Upper lobe of left lung (tissue), 6 donors: ENCODE data around the gene FHIT. TPM values are rescaled to one million over a fixed set of nuclear protein-coding genes. Genes with fewer than 3 reads are reported as not detected.

ENCODE experiments used
- ATAC-seq, 2 donors: fragments of 200-7000 bp; cut with Tn5 transposase; one replicate each; pipeline ENCODE4 v1.9.1; 2022; ENCODE audit warnings: mild to moderate bottlenecking in 2 of 2, moderate library complexity in 2 of 2; ENCODE audit not compliant: low FRiP score in 2 of 2
- DNase-seq, 2 donors: peaks; one replicate each; pipeline ENCODE4 v3.0.0-alpha.2; 2019 to 2020
- H3K27ac ChIP-seq, 4 donors: fragments of 200-600 bp; sonication (generic); one replicate each; pipeline ENCODE4 v1.5.1; 2016 to 2019
- H3K27me3 ChIP-seq, 4 donors: fragments of 200-600 bp; sonication (generic); one replicate each; pipeline ENCODE4 v1.5.1; 2017 to 2019
- H3K36me3 ChIP-seq, 4 donors: fragments of 200-600 bp; sonication (generic); one replicate each; pipeline ENCODE4 v1.5.1; 2016 to 2019
- H3K4me1 ChIP-seq, 4 donors: fragments of 200-600 bp; sonication (generic); one replicate each; pipeline ENCODE4 v1.5.1; 2018 to 2019
- H3K4me3 ChIP-seq, 4 donors: fragments of 200-600 bp; sonication (generic); one replicate each; pipeline ENCODE4 v1.5.1; 2017 to 2019; ENCODE audit warnings: mild to moderate bottlenecking in 2 of 4, moderate library complexity in 1 of 4
- H3K9me3 ChIP-seq, 4 donors: fragments of 200-600 bp; sonication (generic); one replicate each; pipeline ENCODE4 v1.5.1; 2018 to 2019
- CTCF ChIP-seq, 6 experiments: fragments of 450-650 bp in 4 of 6; fragments of 200-600 bp in 2 of 6; sonication (generic) in 2 of 6; IDR thresholded peaks; one replicate each; pipeline ENCODE4 v1.5.1; 2016 to 2019; ENCODE audit warnings: antibody characterized with exemption in 6 of 6
- EP300 ChIP-seq, 4 donors: sonication (generic); formaldehyde crosslinking; IDR thresholded peaks; one replicate each; pipeline ENCODE4 v1.5.1; 2017; ENCODE audit warnings: antibody characterized with exemption in 4 of 4, control low read depth in 2 of 4
- POLR2A ChIP-seq, 4 donors: fragments of 450-650 bp; IDR thresholded peaks; one replicate each; pipeline ENCODE4 v1.5.1; 2016 to 2017; ENCODE audit warnings: antibody characterized with exemption in 4 of 4, mild to moderate bottlenecking in 2 of 4
- POLR2AphosphoS5 ChIP-seq, 2 donors: sonication (generic); formaldehyde crosslinking; IDR thresholded peaks; one replicate each; pipeline ENCODE4 v1.5.1; 2017; ENCODE audit warnings: antibody characterized with exemption in 2 of 2
- WGBS, 2 donors: methylation state at CpG; one replicate each; pipeline ENCODE4 v1.1.5; 2017 to 2018; 5-methylcytosine and 5-hydroxymethylcytosine counted together
- total RNA-seq, 6 donors: library from RNA; depleted of rRNA in 4 of 6; stranded (reverse); fragments of >200 nt in 4 of 6; gene quantifications; one replicate each; pipeline versions ENCODE4 v1.1.0 to v1.2.1, GENCODE V29; 2016 to 2021
- donor health status: DM: no; HTN: no; CAD: no; lungs with moderate emphysema.
- donor health status: DM: no; HTN: yes; CAD: no; lungs with severe emphysema.

Gene FHIT
- total RNA-seq, 6 donors from 2014 or later, result 6.8 to 56.6 (median 11.1) TPM

DNA sequence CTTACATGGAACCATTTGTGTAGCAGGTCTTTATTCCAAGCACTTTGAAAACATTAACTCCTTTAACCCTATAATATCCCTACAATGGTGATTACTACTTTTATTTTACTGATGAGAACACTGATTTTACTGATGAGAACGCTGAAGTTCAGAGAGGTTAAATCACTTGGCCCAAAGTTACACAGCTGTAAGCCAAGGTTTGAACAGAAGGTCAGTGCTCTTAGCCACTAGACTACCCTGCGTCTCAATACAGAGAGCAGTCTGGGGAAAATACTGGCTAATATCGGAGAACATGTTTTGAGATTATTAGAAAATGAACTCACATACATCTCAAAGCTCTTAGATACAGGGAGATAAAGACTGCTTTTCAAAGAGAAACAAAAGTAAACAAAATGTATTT, 827.2 kb downstream of the FHIT start:
- DNase-seq, result no peak
- H3K27me3 ChIP-seq, result no peaks in the 10 kb centered on the region
- no peaks in the 10 kb centered on the region for H3K36me3 ChIP-seq
- no peaks in the 10 kb centered on the region for H3K4me1 ChIP-seq
- no peak overlapping the region for H3K27ac ChIP-seq
- H3K9me3 ChIP-seq, result no peaks in the 10 kb centered on the region
- no peak for TF ChIP-seq POLR2A (IDR thresholded peaks at IDR 0.05)
- no peak for TF ChIP-seq POLR2AphosphoS5 (IDR thresholded peaks at IDR 0.05)
- no peak for TF ChIP-seq EP300 (IDR thresholded peaks at IDR 0.05)
- TF ChIP-seq CTCF (IDR thresholded peaks at IDR 0.05), result no peak
- no peak for ATAC-seq
- WGBS, 2 donors, result 83 to 84% methylated on average over 3 of the region's 3 CpGs
- no peak overlapping the region for H3K4me3 ChIP-seq

GRCh38 chr3:60423556-60423955, 827.7 kb downstream of the FHIT start:
- Histone ChIP-seq H3K4me3 (no peak overlapping the region), H3K4me1 (no peaks in the 10 kb centered on the region), H3K9me3 (no peaks in the 10 kb centered on the region), H3K36me3 (no peaks in the 10 kb centered on the region), H3K27ac (no peak overlapping the region), H3K27me3 (no peaks in the 10 kb centered on the region)
- DNase-seq (no peak), ATAC-seq (no peak)
- WGBS, 2 donors, result 85 to 89% methylated on average over 1 of the region's 1 CpG
- no peak for TF ChIP-seq POLR2AphosphoS5 (IDR thresholded peaks at IDR 0.05)
- no peak for TF ChIP-seq POLR2A (IDR thresholded peaks at IDR 0.05)

GRCh38 chr3:60421749-60422446, 829.4 kb downstream of the FHIT start:
- Histone ChIP-seq H3K27me3 (no peaks in the 10 kb centered on the region), H3K4me3 (no peak overlapping the region), H3K9me3 (no peaks in the 10 kb centered on the region), H3K27ac (no peak overlapping the region), H3K36me3 (no peaks in the 10 kb centered on the region), H3K4me1 (no peaks in the 10 kb centered on the region)
- WGBS, 2 donors, result 91 to 93% methylated on average over 3 of the region's 3 CpGs
- DNase-seq, result no peak
- TF ChIP-seq POLR2A (IDR thresholded peaks at IDR 0.05) (no peak), CTCF (IDR thresholded peaks at IDR 0.05) (no peak), POLR2AphosphoS5 (IDR thresholded peaks at IDR 0.05) (no peak), EP300 (IDR thresholded peaks at IDR 0.05) (no peak)
- ATAC-seq, result no peak

DNA sequence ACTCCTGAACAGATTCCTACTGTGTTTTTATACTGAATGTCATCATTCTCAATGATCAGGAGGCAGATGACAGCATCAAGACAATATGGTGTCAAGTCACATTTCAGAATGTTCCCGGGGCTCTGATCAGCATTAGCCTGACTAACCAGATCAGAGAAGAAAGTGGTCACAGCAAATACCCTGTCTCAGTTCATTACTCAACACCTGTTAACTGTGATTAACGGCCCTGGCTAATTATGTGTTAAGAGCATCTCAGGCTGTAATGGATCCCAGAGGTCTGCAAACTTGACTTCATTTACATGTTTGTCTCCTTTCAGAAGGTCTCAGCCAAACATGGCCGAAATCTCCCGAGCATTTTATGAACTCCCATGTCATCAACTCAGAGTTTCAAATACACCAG, 833.7 kb downstream of the FHIT start:
- Histone ChIP-seq H3K4me1 (no peaks in the 10 kb centered on the region), H3K27ac (no peak overlapping the region), H3K27me3 (no peaks in the 10 kb centered on the region), H3K36me3 (no peaks in the 10 kb centered on the region), H3K4me3 (no peak overlapping the region), H3K9me3 (no peaks in the 10 kb centered on the region)
- TF ChIP-seq CTCF (IDR thresholded peaks at IDR 0.05) (no peak), EP300 (IDR thresholded peaks at IDR 0.05) (no peak), POLR2A (IDR thresholded peaks at IDR 0.05) (no peak), POLR2AphosphoS5 (IDR thresholded peaks at IDR 0.05) (no peak)
- WGBS, 2 donors, result 47 to 62% methylated on average over 4 of the region's 4 CpGs
- ATAC-seq (no peak), DNase-seq (no peak)

DNA sequence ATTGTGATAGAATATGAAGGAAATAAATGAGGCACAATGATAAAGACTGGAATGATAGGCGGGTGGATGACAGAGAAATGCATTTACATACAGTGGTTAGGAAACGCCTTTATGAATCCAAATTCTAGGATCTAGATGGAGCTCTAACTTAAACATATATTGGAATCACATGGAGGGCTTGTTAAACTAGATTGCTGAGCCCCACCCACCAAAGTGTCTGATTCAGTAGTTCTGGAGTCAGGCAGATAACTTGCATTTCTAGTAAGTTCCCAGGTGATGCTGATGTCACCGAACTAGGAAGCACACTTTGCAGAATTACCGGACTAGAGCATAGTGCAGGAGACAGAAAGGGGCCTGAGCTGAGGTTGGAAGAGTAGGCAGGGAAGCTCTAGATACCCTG, 837.2 kb downstream of the FHIT start:
- DNase-seq (no peak), ATAC-seq (no peak)
- H3K4me3 ChIP-seq, result no peak overlapping the region
- 95 to 98% methylated on average over 4 of the region's 4 CpGs for WGBS, 2 donors
- H3K27ac ChIP-seq, result no peak overlapping the region
- no peaks in the 10 kb centered on the region for H3K9me3 ChIP-seq
- H3K4me1 ChIP-seq, result no peaks in the 10 kb centered on the region
- H3K27me3 ChIP-seq, result no peaks in the 10 kb centered on the region
- TF ChIP-seq POLR2AphosphoS5 (IDR thresholded peaks at IDR 0.05) (no peak), CTCF (IDR thresholded peaks at IDR 0.05) (no peak), POLR2A (IDR thresholded peaks at IDR 0.05) (no peak), EP300 (IDR thresholded peaks at IDR 0.05) (no peak)
- H3K36me3 ChIP-seq, result no peaks in the 10 kb centered on the region
